SW480 (cell line): Measurements from ENCODE around the gene MTF2.
"Not testable (repeated sequence)": the region's sequence is repeated elsewhere in the genome, so short reads cannot be mapped to it uniquely, and the experiment has no call there.

Experiments
- DNase-seq: peaks from one replicate; pipeline ENCODE4 v3.0.0-alpha.2; 2016; ENCODE audit warnings: low spot score

The MTF2 gene

GRCh38 chr1:93078986-93079654, at the start of gene MTF2:
MTF2 (plus strand) TSS chr1:93079283; CDS start chr1:93079527, 244 bp downstream.
- peak; percentile 93 for DNase-seq

GRCh38 chr1:93029317-93029716, 49.8 kb upstream of the MTF2 start:
- DNase-seq, result no peak

GRCh38 chr1:93030191-93030590, 48.9 kb upstream of the MTF2 start:
- not testable (repeated sequence) for DNase-seq

GRCh38 chr1:93031711-93032110, 47.4 kb upstream of the MTF2 start:
- DNase-seq, result no peak

- DNase-seq, result no peak
These were observed 46.1 kb upstream of the MTF2 start for GRCh38 chr1:93033029-93033428.

- DNase-seq, result no peak
These were observed 45.3 kb upstream of the MTF2 start for GRCh38 chr1:93033785-93034184.

- DNase-seq, result no peak
These were observed 44.7 kb upstream of the MTF2 start for GRCh38 chr1:93034397-93034796.

- no peak for DNase-seq
These were observed 42.4 kb upstream of the MTF2 start for GRCh38 chr1:93036672-93037071.

GRCh38 chr1:93042187-93043056, 36.7 kb upstream of the MTF2 start:
- DNase-seq, result no peak

- no peak for DNase-seq
These were observed 36.0 kb upstream of the MTF2 start for GRCh38 chr1:93043057-93043557.

- no peak for DNase-seq
These were observed 31.5 kb upstream of the MTF2 start for GRCh38 chr1:93047618-93048017.

- DNase-seq, result no peak
These were observed 27.1 kb upstream of the MTF2 start for GRCh38 chr1:93051961-93052360.

GRCh38 chr1:93056214-93056613, 22.9 kb upstream of the MTF2 start:
- DNase-seq, result no peak

- no peak for DNase-seq
These were observed 22.4 kb upstream of the MTF2 start for GRCh38 chr1:93056649-93057048.

GRCh38 chr1:93061895-93062792, 16.9 kb upstream of the MTF2 start:
- peak; percentile 59 for DNase-seq

- DNase-seq, result no peak
These were observed 2.8 kb upstream of the MTF2 start for GRCh38 chr1:93076268-93076667.

GRCh38 chr1:93078203-93078602, 880 bp upstream of the MTF2 start:
- DNase-seq, result no peak

GRCh38 chr1:93078638-93078985, 471 bp upstream of the MTF2 start:
- DNase-seq, result no peak

- DNase-seq, result peak; percentile 32
These were observed 630 bp downstream of the MTF2 start for GRCh38 chr1:93079685-93080141.

- DNase-seq, result peak; percentile 85
These were observed 1.2 kb downstream of the MTF2 start for GRCh38 chr1:93080179-93080823.

- DNase-seq, result no peak
These were observed 2.6 kb downstream of the MTF2 start for GRCh38 chr1:93081716-93082115.

GRCh38 chr1:93082313-93082712, 3.2 kb downstream of the MTF2 start:
- DNase-seq, result no peak
